HT-29 (cell line): ENCODE measurements around the gene ZBTB7B. TPM values are rescaled to one million over a fixed set of nuclear protein-coding genes. Genes with fewer than 3 reads are reported as not detected.

ENCODE experiments used
- DNase-seq: peaks from one replicate; pipeline ENCODE4 v3.0.0-alpha.2; 2015; ENCODE audit warnings: low spot score
- total RNA-seq: library from RNA; depleted of rRNA; stranded (reverse); fragments of >200 nt; shearing (Covaris generic); gene quantifications from 2 replicates; pipeline ENCODE4 v1.2.3, GENCODE V29; 2014; rRNA removed

The ZBTB7B gene
- 81.9 and 83.4 TPM in 2 replicates for total RNA-seq

- peak; percentile 48 for DNase-seq
These were observed at the start of gene ZBTB7B for GRCh38 chr1:155002464-155003226. TSS of gene ZBTB7B (plus strand) at chr1:155002802. CDS start at chr1:155014661, 11,859 bp downstream.

DNA sequence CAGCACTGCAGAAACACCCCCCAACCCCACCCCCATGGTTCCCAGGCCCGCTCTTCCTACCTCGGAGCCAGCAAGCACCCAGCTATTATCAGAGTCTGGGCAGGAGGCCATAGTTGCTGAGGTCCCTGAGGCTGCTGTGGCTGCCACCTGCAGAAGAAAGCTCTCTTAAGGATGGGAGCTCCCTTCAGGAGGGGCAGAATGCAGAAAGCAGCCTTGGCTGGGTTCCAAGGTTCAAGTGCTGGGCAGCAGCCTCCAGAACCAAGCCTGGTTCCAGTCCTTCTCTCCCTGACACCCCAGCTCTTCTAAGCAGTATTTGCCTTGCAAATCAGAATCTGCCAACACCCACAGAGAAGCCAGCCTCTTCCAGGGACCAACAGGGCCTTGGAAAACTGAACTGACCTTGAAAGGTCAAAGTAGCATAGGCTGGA, 49.0 kb upstream of the ZBTB7B start:
- DNase-seq = no peak

DNA sequence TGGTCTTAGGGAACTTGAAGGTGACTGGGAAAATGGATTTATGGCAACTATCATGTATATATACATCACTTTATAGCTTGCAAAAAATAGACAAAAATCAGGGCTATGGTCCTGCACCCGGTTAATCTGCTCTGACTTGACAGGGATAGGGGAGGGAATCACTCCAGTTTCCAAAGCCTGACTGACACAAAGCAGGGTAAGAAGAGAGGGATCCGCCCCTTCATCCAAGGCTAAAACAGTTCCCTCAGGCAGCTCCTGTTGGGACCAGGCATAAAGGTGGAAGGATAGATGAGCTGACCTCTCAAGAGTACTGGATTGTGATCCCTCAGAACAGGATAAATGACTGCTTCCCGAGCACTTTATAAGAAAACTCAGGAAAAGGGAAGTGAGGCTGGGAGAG, 48.1 kb upstream of the ZBTB7B start:
- no peak for DNase-seq

DNA sequence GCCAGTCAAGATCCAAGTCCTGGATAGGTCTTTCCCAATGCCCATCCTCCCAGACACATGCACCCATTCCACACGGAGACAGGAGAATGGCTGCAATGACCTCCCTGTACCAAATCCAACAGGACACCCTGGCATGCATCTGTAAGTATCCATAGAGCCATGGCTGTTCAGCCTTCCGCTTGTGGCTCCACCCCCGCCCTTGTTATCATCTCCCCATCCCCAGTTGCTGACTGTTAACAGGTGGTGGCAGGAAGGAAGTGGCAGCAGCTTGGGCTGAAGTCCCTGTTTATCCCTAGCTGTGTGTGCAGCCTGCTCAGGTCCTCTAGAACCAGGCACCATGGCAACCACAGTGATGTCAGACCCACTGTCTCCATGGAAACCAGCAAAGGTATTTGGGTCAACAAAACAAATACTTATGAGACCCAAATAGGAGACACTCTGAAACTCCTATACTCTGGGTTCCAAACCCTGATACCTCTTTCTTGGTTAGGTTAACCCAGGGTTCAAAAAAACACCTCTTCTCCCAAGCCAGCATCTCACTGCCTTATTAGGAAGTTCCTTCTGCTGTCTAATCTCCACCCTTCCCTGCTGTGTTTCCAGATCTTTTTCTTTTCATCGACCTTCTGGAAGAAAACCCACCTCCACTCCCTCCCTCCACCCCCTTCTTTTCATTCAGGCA, 47.4 kb upstream of the ZBTB7B start:
- DNase-seq = peak; percentile 60

DNA sequence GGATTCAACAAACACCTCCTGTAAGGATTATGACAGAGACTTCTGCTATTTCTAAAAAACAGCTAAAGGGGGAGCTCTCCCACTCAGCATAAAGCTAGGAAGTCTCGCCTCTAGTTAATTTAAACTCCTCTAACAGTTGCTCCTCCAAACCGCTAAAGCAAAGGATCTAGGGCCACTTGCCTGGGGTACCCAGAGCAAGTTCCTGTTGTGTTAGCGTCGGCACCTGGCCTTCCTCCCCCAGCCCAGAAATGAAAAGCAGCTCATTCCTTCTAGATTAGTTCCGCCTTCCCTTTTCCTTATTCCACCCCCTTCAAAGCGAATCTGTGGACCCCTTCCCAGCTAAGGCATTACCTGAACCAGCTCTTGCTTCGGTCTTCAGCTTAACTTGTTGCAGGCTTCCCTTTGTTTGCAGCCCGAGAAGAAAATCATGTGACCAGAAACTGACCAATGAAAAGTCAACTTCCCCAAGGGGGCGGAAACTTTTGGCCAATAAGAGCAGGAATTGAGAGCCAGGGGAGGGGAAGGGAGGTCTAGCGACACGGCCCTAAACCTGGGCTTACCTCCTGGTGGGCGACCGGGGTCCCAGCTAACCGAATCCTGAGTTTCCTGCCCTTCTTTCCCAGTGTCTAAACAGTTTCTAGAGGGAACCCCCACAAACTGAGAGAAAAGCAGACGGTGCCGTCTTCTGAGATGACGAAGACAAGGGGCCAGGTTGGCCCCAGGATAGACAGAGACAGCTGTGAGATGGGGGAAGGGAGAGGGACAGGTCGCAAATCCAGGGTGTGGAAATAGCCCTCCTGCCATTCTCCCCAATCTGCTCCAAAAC, 46.7 kb upstream of the ZBTB7B start, which contains the start of gene PBXIP1:
Gene PBXIP1 (minus strand): TSS at position 382 of the 826 bp plus-strand sequence. CDS start 2,378 bp downstream, outside the sequence.
- DNase-seq = peak; percentile 93

DNA sequence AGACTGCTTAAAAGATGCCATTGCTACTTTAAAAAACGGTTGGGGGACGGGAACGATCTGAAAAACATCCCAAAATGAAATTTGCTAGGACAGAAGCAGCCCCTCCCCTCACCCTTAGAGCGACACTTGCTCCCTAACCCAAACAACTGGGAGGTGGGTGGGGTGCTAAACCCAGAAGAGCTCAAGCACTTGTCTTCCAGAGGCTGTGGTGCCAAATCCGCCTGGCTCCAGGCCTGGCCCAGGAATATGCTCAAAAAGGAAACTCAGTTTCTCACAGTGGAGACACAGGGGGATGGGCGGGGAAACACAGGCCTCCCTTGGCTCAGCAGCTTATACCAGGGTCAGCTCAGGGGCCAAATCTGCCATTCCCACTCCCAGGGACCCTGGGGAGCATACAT, 46.1 kb upstream of the ZBTB7B start:
- DNase-seq = no peak

DNA sequence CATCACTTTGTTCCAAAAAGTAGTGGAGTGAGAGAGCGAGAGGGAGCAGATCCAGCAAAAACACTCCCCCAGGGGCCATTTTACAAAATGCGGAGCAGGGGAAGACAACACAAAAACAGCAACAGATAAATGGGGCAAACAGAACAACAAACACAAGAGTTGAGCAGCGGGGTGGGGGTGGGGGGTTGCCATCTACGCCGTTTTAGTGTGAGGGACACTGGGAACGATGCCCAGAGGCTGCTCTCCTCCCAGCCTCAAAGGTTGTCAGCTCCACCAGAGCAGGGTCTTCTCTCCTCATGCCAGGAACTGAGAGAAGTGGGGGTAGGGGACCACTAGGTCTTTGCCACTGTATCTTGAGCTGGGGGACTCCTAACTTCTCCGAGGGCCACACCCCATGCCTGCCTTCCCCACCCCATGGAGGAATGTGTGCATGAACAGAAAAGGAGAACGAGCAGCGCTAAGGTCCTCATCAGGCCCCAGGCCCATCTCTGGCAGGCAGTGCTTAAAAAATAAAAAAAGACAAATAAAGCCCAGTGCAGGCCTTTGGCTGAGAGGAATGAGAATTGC, 45.4 kb upstream of the ZBTB7B start:
- peak; percentile 17 for DNase-seq

- DNase-seq = no peak
These were observed 44.6 kb upstream of the ZBTB7B start for GRCh38 chr1:154958036-154958435.

GRCh38 chr1:154958681-154959425, 43.7 kb upstream of the ZBTB7B start:
- no peak for DNase-seq

DNA sequence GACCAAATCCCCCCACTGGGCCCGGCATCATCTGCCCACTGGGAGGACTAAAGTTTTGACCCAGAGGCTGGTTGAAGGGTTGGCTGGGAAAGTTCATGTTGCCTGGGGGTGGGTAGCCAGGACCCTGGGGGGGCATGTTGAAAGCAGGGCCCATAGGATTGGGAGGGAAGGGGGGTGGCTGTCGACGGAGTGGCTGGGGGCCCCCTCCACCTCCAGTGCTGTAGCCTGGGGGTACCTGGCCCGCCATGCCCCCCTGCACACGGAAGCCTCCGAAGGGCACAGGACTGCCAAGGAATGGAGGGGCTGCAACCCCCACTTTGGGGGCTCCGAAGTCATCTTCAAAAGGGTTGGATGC, 43.2 kb upstream of the ZBTB7B start:
- DNase-seq = no peak

DNA sequence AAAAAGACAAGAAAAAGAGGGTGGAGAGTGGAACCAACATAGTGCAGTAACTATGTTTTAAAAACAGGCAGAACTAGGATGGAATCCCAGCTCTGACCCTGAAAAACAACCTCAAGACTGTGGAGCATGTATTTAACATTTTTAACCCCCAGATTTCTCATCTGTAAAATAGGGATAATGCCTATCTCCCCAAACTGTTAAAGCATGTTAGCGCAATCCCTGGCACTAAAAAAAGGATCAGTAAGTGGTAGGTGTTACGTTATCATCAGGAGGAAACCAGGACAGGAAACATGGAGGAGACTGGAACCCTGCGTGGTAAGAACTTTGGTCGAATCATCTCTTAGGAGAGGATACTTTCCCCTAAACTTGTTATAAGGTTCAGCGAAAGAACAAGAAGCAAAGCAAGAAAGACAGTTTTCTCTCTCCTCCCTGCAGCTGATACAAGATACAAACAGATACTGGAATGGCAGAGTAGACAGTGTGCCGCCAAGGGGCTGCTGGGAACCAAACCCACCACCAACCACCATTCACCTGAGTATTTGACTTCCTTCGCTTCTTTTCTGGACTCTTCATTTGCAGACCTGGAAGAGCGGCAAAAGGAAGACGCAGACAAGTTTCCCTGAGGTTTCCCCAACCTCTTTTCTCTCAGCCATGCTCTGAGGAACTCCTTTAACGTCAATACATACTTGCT, 42.0 kb upstream of the ZBTB7B start:
- DNase-seq = no peak

DNA sequence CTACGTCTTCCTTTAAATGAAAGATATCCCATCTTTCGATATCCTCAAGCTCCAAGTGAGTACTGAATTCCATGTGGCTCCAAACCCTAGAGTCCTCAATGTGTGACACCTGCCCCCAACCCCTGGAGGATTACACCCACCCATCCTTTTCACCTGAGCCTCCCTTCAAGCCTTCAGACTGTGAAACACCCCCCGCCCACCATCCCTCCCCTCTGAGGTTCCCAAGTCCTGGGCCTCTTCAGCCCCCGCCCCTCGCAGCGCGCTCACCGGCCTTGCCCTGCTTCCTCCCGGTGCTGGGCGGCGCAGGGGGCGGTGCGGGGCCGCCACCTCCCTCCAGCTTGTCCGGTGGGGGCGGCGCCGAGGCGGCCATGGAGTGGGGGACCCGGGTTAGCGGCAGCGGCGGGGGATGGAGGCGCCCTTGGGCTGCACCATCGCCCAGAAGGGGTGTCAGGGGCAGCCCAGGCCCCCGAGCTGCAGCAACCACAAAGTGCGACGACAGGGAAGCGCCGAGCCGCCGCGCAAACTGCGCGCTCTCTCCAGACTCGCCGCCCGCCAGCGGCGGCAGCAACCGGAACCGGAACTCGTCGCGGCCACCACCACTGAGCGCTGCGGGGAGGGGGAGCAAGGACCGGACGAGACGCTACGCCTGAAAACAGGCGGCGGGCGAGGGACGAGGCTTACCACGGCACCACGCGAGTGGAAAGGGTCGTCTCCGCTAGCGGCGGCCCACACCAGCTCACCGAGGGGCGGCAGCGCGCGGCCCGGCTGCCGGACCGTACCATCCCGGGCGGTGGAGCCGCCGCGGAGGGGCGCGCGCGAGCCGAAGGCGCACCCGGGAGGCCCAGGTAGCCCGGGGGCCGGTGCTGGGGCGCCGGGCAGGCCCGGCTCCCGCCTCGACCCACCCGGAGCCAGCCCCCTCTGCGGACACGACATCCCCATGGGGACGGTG, 41.1 kb upstream of the ZBTB7B start, which contains the start of gene PYGO2:
Gene PYGO2 (minus strand): TSS at position 576 of the 949 bp plus-strand sequence. CDS start 206 bp downstream, at position 370.
- peak; percentile 79 for DNase-seq

DNA sequence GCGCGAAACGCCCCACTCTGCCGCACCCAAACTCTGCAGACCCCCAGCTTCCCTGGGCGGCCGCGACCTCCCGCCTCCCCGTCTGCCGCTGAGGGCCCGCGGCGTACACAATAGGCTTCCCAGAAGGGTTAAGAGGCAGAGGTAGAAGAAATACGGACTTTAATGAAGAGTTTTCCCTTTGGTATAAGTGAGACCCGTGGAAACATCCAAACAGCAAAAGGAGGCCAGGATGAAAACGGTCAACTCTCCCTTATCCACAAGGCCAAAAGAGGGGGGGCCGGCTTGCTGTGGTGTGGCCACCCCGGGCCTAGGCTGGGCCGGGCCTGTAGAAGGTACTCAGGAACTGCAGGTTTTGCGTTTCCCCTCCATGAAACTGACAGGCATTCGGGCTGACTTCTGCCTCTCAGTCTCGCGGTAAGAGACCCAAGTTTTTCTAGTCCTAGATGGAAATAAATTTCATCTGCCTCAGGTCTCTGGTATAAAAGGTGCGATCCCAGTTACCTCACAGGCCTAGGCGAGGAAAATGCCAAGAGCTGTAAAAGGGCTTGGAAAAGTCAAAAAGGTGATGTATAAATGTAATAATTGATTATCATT, 40.3 kb upstream of the ZBTB7B start:
- DNase-seq = peak; percentile 50

- no peak for DNase-seq
These were observed 39.7 kb upstream of the ZBTB7B start for GRCh38 chr1:154962795-154963330.

DNA sequence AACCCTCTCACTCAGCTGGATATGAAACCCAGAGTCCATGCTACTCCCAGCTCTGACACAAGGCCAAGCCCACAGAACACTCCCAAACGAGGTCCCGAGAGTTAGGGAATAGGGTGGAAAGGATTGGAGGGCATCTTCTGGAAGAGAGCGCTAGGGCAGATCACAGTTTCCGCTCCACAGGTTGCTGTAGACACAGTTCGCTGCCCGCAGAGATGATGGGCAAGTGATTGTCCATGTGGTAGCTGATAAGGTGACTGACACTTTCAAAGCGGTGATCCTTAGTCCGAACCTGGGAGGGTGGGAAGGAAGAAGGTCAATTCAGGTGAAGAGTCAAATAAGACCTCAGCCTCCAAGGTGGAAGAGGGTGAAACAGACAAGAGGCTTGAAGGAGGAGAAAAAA, 39.0 kb upstream of the ZBTB7B start:
- no peak for DNase-seq

- no peak for DNase-seq
These were observed 38.2 kb upstream of the ZBTB7B start for GRCh38 chr1:154964359-154964758.

GRCh38 chr1:154966111-154966510, 36.5 kb upstream of the ZBTB7B start:
- no peak for DNase-seq

GRCh38 chr1:154967331-154967950, 35.2 kb upstream of the ZBTB7B start:
- no peak for DNase-seq
